Neuronal stem cell (in vitro differentiated cells): ENCODE results near the gene ADAP1.

ENCODE experiments used
- DNase-seq: peaks from one replicate; pipeline ENCODE4 v3.0.0-alpha.2; 2013; ENCODE audit warnings: low spot score
- H2AFZ ChIP-seq: one replicate; pipeline ENCODE4 v1.6.1; 2013; ENCODE audit warnings: mild to moderate bottlenecking, low read length, inconsistent platforms
- H2AK5ac ChIP-seq: 2 replicates; pipeline ENCODE4 v1.6.1; 2013; ENCODE audit warnings: low read depth, mild to moderate bottlenecking, inconsistent platforms, low read length, moderate library complexity, mixed read lengths
- H2BK120ac ChIP-seq: 2 replicates; pipeline ENCODE4 v1.6.1; 2013; ENCODE audit warnings: low read depth, mild to moderate bottlenecking, inconsistent platforms, low read length, moderate library complexity, mixed read lengths
- H2BK12ac ChIP-seq: one replicate; pipeline ENCODE4 v1.6.1; 2013; ENCODE audit warnings: low read length, inconsistent platforms
- H2BK15ac ChIP-seq: 2 replicates; pipeline ENCODE4 v1.6.1; 2013; ENCODE audit warnings: mild to moderate bottlenecking, low read length, inconsistent platforms, mixed read lengths
- H2BK5ac ChIP-seq: one replicate; pipeline ENCODE4 v1.6.1; 2013; ENCODE audit warnings: inconsistent platforms, mild to moderate bottlenecking, low read length, moderate library complexity
- H3K14ac ChIP-seq: one replicate; pipeline ENCODE4 v1.6.1; 2013; ENCODE audit warnings: low read length, inconsistent platforms
- H3K18ac ChIP-seq: 2 replicates; pipeline ENCODE4 v1.6.1; 2013; ENCODE audit warnings: low read length, inconsistent platforms
- H3K23ac ChIP-seq: 2 replicates; pipeline ENCODE4 v1.6.1; 2013; ENCODE audit warnings: low read depth, mild to moderate bottlenecking, mixed read lengths, low read length, inconsistent platforms; ENCODE audit not compliant: poor library complexity
- H3K27ac ChIP-seq: replicated peaks from 3 replicates; pipeline ENCODE4 v1.5.1; 2013; ENCODE audit warnings: low read length, inconsistent platforms
- H3K27me3 ChIP-seq, 3 experiments: 2 replicates each; pipeline ENCODE4 v1.6.1; 2013; ENCODE audit warnings: low read length in 3 of 3, mild to moderate bottlenecking in 2 of 3, inconsistent platforms in 1 of 3, low read depth in 1 of 3, mixed read lengths in 1 of 3, moderate library complexity in 1 of 3; ENCODE audit not compliant: control insufficient read depth in 3 of 3, insufficient read depth in 3 of 3
- H3K36me3 ChIP-seq, 2 donors: replicated peaks in 1 of 2; 2 replicates each; pipeline ENCODE4 v1.6.1; 2013; ENCODE audit warnings: low read length in 2 of 2; ENCODE audit not compliant: control insufficient read depth in 2 of 2, insufficient read depth in 2 of 2
- H3K4ac ChIP-seq: 2 replicates; pipeline ENCODE4 v1.6.1; 2013; ENCODE audit warnings: inconsistent platforms, mild to moderate bottlenecking, low read length, moderate library complexity
- H3K4me1 ChIP-seq, 2 donors: 1 replicate in 1 of 2; 2 replicates in 1 of 2; pipeline ENCODE4 v1.6.1; 2013; ENCODE audit warnings: low read length in 2 of 2, low read depth in 1 of 2; ENCODE audit not compliant: control insufficient read depth in 2 of 2, insufficient read depth in 1 of 2
- H3K4me2 ChIP-seq: one replicate; pipeline ENCODE4 v1.6.1; 2013; ENCODE audit warnings: mild to moderate bottlenecking, low read length, inconsistent platforms; ENCODE audit not compliant: insufficient read depth, poor library complexity, severe bottlenecking
- H3K4me3 ChIP-seq, 2 donors: 2 replicates each; pipeline ENCODE4 v1.5.1; 2013; ENCODE audit warnings: low read length in 2 of 2, mild to moderate bottlenecking in 2 of 2, inconsistent platforms in 1 of 2, moderate library complexity in 1 of 2
- H3K79me1 ChIP-seq: one replicate; pipeline ENCODE4 v1.6.1; 2013; ENCODE audit warnings: low read depth, mild to moderate bottlenecking, inconsistent platforms, low read length, moderate library complexity
- H3K9ac ChIP-seq: one replicate; pipeline ENCODE4 v1.6.1; 2013; ENCODE audit warnings: mild to moderate bottlenecking, low read depth, low read length, inconsistent platforms; ENCODE audit not compliant: poor library complexity
- H3K9me3 ChIP-seq, 2 donors: replicated peaks in 1 of 2; 2 replicates each; pipeline versions ENCODE3 to v1.6.1; 2013; ENCODE audit warnings: low read length in 2 of 2, mild to moderate bottlenecking in 2 of 2, inconsistent platforms in 1 of 2, low read depth in 1 of 2, mixed read lengths in 1 of 2, moderate library complexity in 1 of 2; ENCODE audit not compliant: control insufficient read depth in 2 of 2, insufficient read depth in 1 of 2
- H4K8ac ChIP-seq: one replicate; pipeline ENCODE4 v1.6.1; 2013; ENCODE audit warnings: low read depth, mild to moderate bottlenecking, inconsistent platforms, low read length, moderate library complexity
- H4K91ac ChIP-seq: one replicate; pipeline ENCODE4 v1.6.1; 2013; ENCODE audit warnings: low read length, low read depth, mild to moderate bottlenecking, inconsistent platforms; ENCODE audit not compliant: poor library complexity
- WGBS, 2 donors: extraction: QIAGEN DNeasy Blood & Tissue Kit; methylation state at CpG; one replicate each; pipeline ENCODE4 v1.1.7; 2013; ENCODE audit warnings: missing lambda C conversion rate in 2 of 2, mixed read lengths in 1 of 2; ENCODE audit not compliant: insufficient read length in 2 of 2, insufficient replicate concordance in 1 of 2; ENCODE audit errors: extremely low coverage in 2 of 2; 5-methylcytosine and 5-hydroxymethylcytosine counted together

Gene ADAP1

GRCh38 chr7:958221-959200 is 4.0 kb upstream of the ADAP1 start:
- no peak overlapping the region for H4K91ac ChIP-seq
- no peak for DNase-seq
- no peak overlapping the region for H3K4me3 ChIP-seq
- H2BK120ac ChIP-seq, result no peak overlapping the region
- no peak overlapping the region for H3K9ac ChIP-seq
- no peak overlapping the region for H3K4ac ChIP-seq
- no peak overlapping the region for H2BK12ac ChIP-seq
- peaks cover 9 to 17% (median 14%) of the 10 kb centered on the region in 3 experiments for H3K27me3 ChIP-seq
- H4K8ac ChIP-seq, result no peak overlapping the region
- H2BK15ac ChIP-seq, result no peak overlapping the region
- WGBS, 2 donors, result no CpG with 5 or more reads among the region's 36 CpGs
- peaks cover 0 to 2% of the 10 kb centered on the region in 2 donors for H3K9me3 ChIP-seq
- no peaks in the 10 kb centered on the region for H3K36me3 ChIP-seq
- peak overlapping the region; percentile 68 for H2AFZ ChIP-seq
- no peak overlapping the region for H3K4me2 ChIP-seq
- H3K23ac ChIP-seq, result peak overlapping the region; percentile 75
- no peak overlapping the region for H3K27ac ChIP-seq
- peaks cover 3% of the 10 kb centered on the region for H3K79me1 ChIP-seq
- H3K14ac ChIP-seq, result no peak overlapping the region
- peaks cover 1 to 4% of the 10 kb centered on the region in 2 donors for H3K4me1 ChIP-seq
- peak overlapping the region; percentile 44 for H2BK5ac ChIP-seq
- peak overlapping the region; percentile 15 for H2AK5ac ChIP-seq
- H3K18ac ChIP-seq, result no peak overlapping the region

- H2BK12ac ChIP-seq, result no peak overlapping the region
- no peak overlapping the region for H3K23ac ChIP-seq
- H3K27me3 ChIP-seq, result peaks cover 15 to 26% (median 23%) of the 10 kb centered on the region in 3 experiments
- peaks cover 0 to 2% of the 10 kb centered on the region in 2 donors for H3K9me3 ChIP-seq
- peak overlapping the region; percentile 77 for H2BK5ac ChIP-seq
- peak overlapping the region; percentile 68 for H2AFZ ChIP-seq
- H3K4ac ChIP-seq, result no peak overlapping the region
- no peak overlapping the region for H4K91ac ChIP-seq
- H4K8ac ChIP-seq, result peak overlapping the region; percentile 76
- H3K4me2 ChIP-seq, result no peak overlapping the region
- H2BK120ac ChIP-seq, result no peak overlapping the region
- H2AK5ac ChIP-seq, result peak overlapping the region; percentile 87
- H3K27ac ChIP-seq, result no peak overlapping the region
- H3K79me1 ChIP-seq, result peaks cover 3% of the 10 kb centered on the region
- no peak overlapping the region for H3K4me3 ChIP-seq
- H3K9ac ChIP-seq, result no peak overlapping the region
- peak overlapping the region; percentile 27 for H2BK15ac ChIP-seq
- no peak for DNase-seq
- H3K4me1 ChIP-seq, result peaks cover 0 to 10% of the 10 kb centered on the region in 2 donors
- no peak overlapping the region for H3K14ac ChIP-seq
- peak overlapping the region; percentile 72 for H3K18ac ChIP-seq
- no CpG with 5 or more reads among the region's 32 CpGs for WGBS, 2 donors
- no peaks in the 10 kb centered on the region for H3K36me3 ChIP-seq
These were observed 3.1 kb upstream of the ADAP1 start for GRCh38 chr7:957418-958220.

- Histone ChIP-seq H2BK12ac (no peak overlapping the region), H3K27me3 (peaks cover 15 to 33% (median 29%) of the 10 kb centered on the region in 3 experiments), H2AK5ac (no peak overlapping the region), H3K18ac (no peak overlapping the region), H3K36me3 (no peaks in the 10 kb centered on the region), H3K4me2 (no peak overlapping the region), H3K79me1 (no peaks in the 10 kb centered on the region), H2BK15ac (no peak overlapping the region), H3K9ac (no peak overlapping the region), H3K23ac (no peak overlapping the region), H3K14ac (no peak overlapping the region), H2AFZ (no peak overlapping the region), H3K27ac (no peak overlapping the region), H2BK5ac (no peak overlapping the region), H2BK120ac (no peak overlapping the region), H3K9me3 (peaks cover 0 to 2% of the 10 kb centered on the region in 2 donors), H3K4me3 (no peak overlapping the region), H4K91ac (no peak overlapping the region), H3K4ac (no peak overlapping the region), H3K4me1 (peaks cover 0 to 10% of the 10 kb centered on the region in 2 donors), H4K8ac (no peak overlapping the region)
- no peak for DNase-seq
- no CpG with 5 or more reads among the region's 10 CpGs for WGBS, 2 donors
These were observed 1.6 kb upstream of the ADAP1 start for GRCh38 chr7:956031-956430.
